Measurements from ENCODE around the gene USP54. TPM values are rescaled to one million over a fixed set of nuclear protein-coding genes. Genes with fewer than 3 reads are reported as not detected.
"Not testable (repeated sequence)": the region's sequence is repeated elsewhere in the genome, so short reads cannot be mapped to it uniquely, and the experiment has no call there.

The USP54 gene
- total and polyA plus RNA-seq, 9 of the 15 experiments (the other 6 are each of a cell fraction or from before 2014, with no cell fraction given): 3.8 to 40.1 (median 16.9) TPM

DNA sequence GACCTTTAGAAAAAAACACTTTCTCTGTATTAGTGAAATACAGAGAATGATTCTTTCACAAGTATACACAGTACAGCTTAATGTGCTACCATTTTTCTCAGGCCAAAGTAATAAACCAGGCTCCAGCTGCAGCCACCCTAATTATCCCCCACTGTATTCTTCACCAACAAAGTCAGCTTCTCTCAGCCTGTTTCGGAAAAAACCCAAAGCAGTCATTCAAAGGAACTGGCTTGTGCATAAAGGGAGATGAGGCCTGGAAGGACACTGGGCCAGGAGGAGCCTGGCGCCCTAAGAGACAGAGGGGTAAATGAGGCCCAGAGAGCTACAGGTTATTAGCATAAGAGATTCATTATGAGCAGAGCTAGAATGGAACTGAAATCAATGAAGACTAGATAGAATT, 9.2 kb downstream of the USP54 start (continued):
- TF ChIP-seq, protein P1, sequence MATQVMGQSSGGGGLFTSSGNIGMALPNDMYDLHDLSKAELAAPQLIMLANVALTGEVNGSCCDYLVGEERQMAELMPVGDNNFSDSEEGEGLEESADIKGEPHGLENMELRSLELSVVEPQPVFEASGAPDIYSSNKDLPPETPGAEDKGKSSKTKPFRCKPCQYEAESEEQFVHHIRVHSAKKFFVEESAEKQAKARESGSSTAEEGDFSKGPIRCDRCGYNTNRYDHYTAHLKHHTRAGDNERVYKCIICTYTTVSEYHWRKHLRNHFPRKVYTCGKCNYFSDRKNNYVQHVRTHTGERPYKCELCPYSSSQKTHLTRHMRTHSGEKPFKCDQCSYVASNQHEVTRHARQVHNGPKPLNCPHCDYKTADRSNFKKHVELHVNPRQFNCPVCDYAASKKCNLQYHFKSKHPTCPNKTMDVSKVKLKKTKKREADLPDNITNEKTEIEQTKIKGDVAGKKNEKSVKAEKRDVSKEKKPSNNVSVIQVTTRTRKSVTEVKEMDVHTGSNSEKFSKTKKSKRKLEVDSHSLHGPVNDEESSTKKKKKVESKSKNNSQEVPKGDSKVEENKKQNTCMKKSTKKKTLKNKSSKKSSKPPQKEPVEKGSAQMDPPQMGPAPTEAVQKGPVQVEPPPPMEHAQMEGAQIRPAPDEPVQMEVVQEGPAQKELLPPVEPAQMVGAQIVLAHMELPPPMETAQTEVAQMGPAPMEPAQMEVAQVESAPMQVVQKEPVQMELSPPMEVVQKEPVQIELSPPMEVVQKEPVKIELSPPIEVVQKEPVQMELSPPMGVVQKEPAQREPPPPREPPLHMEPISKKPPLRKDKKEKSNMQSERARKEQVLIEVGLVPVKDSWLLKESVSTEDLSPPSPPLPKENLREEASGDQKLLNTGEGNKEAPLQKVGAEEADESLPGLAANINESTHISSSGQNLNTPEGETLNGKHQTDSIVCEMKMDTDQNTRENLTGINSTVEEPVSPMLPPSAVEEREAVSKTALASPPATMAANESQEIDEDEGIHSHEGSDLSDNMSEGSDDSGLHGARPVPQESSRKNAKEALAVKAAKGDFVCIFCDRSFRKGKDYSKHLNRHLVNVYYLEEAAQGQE (IDR thresholded peaks at IDR 0.05; ENCODE audit: borderline replicate concordance): no peak
- TF ChIP-seq, protein P1 (CRISPR knock-in tag; IDR thresholded peaks at IDR 0.05; ENCODE audit: low read depth): no peak
- TF ChIP-seq, protein P2, sequence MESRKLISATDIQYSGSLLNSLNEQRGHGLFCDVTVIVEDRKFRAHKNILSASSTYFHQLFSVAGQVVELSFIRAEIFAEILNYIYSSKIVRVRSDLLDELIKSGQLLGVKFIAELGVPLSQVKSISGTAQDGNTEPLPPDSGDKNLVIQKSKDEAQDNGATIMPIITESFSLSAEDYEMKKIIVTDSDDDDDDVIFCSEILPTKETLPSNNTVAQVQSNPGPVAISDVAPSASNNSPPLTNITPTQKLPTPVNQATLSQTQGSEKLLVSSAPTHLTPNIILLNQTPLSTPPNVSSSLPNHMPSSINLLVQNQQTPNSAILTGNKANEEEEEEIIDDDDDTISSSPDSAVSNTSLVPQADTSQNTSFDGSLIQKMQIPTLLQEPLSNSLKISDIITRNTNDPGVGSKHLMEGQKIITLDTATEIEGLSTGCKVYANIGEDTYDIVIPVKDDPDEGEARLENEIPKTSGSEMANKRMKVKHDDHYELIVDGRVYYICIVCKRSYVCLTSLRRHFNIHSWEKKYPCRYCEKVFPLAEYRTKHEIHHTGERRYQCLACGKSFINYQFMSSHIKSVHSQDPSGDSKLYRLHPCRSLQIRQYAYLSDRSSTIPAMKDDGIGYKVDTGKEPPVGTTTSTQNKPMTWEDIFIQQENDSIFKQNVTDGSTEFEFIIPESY (CRISPR knock-in tag; IDR thresholded peaks at IDR 0.05): no peak
- TF ChIP-seq PCBP1 (IDR thresholded peaks at IDR 0.05; ENCODE audit: low read depth, low read length, poor library complexity, severe bottlenecking): no peak

DNA sequence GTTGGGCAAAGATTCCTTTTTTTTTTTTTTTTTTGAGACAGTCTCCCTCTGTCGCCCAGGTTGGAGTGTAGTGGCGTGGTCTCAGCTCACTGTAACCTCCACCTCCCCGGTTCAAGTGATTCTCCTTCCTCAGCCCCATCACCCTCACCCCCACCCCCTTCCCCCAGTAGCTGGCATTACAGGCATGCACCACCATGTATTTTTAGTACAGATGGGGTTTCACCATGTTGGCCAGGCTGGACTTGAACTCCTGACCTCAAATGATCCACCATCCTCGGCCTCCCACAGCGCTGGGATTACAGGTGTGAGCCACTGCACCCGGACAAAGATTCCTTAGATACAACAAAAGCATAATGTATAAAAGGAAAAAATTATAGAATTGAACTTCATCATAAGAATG, 12.2 kb downstream of the USP54 start:
- WGBS (ENCODE audit: insufficient coverage, low coverage, missing lambda C conversion rate): 66% methylated on average over 3 of the region's 6 CpGs
- H4K20me1 ChIP-seq (replicated peaks; ENCODE audit: control insufficient read depth, insufficient read depth, low read length); H3K9me3 ChIP-seq (replicated peaks; ENCODE audit: control insufficient read depth, insufficient read depth, low read depth, low read length); H3K4me3 ChIP-seq; H3K9ac ChIP-seq (ENCODE audit: insufficient read depth in 1 of 2, low read depth in 2 of 2, low read length in 2 of 2); DNase-seq (ENCODE audit: extremely low read depth in 1 of 4, low spot score in 3 of 4); ATAC-seq; H3K27me3 ChIP-seq (ENCODE audit: control insufficient read depth in 2 of 2, insufficient read depth in 2 of 2, low read length in 2 of 2); H3K9me1 ChIP-seq (ENCODE audit: control insufficient read depth, insufficient read depth, low read length); H3K79me2 ChIP-seq (ENCODE audit: control insufficient read depth, insufficient read depth, low read length); H3K4me1 ChIP-seq (replicated peaks in 1 of 2; ENCODE audit: control insufficient read depth in 2 of 2, insufficient read depth in 2 of 2, low read length in 2 of 2); FAIRE-seq; BruUV-seq (replicated peaks); H3K27ac ChIP-seq (ENCODE audit: extremely low read depth, low read depth, low read length); H2AFZ ChIP-seq (ENCODE audit: low read depth, low read length); intact Hi-C loops (cut with micrococcal nuclease); in situ Hi-C loops (cut with MboI); H3K4me2 ChIP-seq (ENCODE audit: insufficient read depth, low read length); H3K36me3 ChIP-seq (ENCODE audit: control insufficient read depth, insufficient read depth, low read length): not testable (repeated sequence)
- CTCF ChIA-PET (ENCODE audit: low intra/inter-chr PET ratio): interaction anchor here (0.6 to 0.7 kb wide), 2 partner anchors 50 to 65 kb away, joined by 3 to 8 read pairs; no protein-coding TSS in a partner anchor
- POLR2A ChIA-PET: interaction anchor here (1.4 kb wide), 1 partner anchor 19 kb away, joined by 3 read pairs; no protein-coding TSS in a partner anchor

Measured in K562 (cell line).